Renal pelvis (tissue), 4 donors: ENCODE measurements around the gene BPIFB6. TPM values are rescaled to one million over a fixed set of nuclear protein-coding genes. Genes with fewer than 3 reads are reported as not detected.
"Not testable (repeated sequence)": the region's sequence is repeated elsewhere in the genome, so short reads cannot be mapped to it uniquely, and the experiment has no call there.

Source experiments
- DNase-seq: peaks from one replicate; pipeline ENCODE4 v3.0.0-alpha.2; 2013
- polyA plus RNA-seq, 3 donors: library from polyadenylated mRNA; unstranded; fragments of 120-200 nt; gene quantifications; one replicate each; pipeline ENCODE4 v1.2.1, GENCODE V29; 2013; ENCODE audit not compliant: insufficient read length in 3 of 3

The BPIFB6 gene
- polyA plus RNA-seq, 3 donors, result not detected

- no peak for DNase-seq
Measured at GRCh38 chr20:33027769-33028751, 3.4 kb upstream of the BPIFB6 start.

GRCh38 chr20:33028875-33029274 is 2.6 kb upstream of the BPIFB6 start:
- no peak for DNase-seq

- DNase-seq, result no peak
Measured at GRCh38 chr20:33030076-33030475, 1.4 kb upstream of the BPIFB6 start.

- DNase-seq, result no peak
Measured at GRCh38 chr20:33030569-33030968, 879 bp upstream of the BPIFB6 start.

- no peak for DNase-seq
Measured at GRCh38 chr20:33032555-33032954, 1.1 kb downstream of the BPIFB6 start.

- DNase-seq, result no peak
Measured at GRCh38 chr20:33033381-33033780, 1.9 kb downstream of the BPIFB6 start.

- DNase-seq, result no peak
Measured at GRCh38 chr20:33034115-33034514, 2.7 kb downstream of the BPIFB6 start.

GRCh38 chr20:33034901-33035492 is 3.5 kb downstream of the BPIFB6 start:
- no peak for DNase-seq

- DNase-seq, result no peak
Measured at GRCh38 chr20:33037456-33037855, 6.0 kb downstream of the BPIFB6 start.

GRCh38 chr20:33038243-33038642 is 6.8 kb downstream of the BPIFB6 start:
- no peak for DNase-seq

DNA sequence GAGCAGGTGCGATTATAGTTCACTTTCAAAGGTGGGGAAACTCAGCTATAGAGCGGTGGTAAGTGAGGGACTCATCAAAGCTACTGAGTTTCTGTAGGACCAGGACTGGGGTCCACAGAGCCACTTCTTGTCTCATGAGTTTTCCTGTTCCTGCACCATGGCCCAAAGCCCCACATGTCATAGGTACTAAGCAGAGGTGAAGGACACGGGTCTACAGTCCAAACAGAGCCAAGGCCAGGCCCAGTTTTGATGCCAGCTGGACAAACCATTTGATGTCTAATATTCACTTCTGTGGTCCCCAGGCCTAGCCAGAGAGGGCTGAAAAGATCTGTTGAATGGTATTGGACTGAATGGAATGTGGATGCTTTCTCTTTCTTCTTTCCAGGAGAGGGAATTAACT is 11.0 kb downstream of the BPIFB6 start:
- DNase-seq, result no peak

DNA sequence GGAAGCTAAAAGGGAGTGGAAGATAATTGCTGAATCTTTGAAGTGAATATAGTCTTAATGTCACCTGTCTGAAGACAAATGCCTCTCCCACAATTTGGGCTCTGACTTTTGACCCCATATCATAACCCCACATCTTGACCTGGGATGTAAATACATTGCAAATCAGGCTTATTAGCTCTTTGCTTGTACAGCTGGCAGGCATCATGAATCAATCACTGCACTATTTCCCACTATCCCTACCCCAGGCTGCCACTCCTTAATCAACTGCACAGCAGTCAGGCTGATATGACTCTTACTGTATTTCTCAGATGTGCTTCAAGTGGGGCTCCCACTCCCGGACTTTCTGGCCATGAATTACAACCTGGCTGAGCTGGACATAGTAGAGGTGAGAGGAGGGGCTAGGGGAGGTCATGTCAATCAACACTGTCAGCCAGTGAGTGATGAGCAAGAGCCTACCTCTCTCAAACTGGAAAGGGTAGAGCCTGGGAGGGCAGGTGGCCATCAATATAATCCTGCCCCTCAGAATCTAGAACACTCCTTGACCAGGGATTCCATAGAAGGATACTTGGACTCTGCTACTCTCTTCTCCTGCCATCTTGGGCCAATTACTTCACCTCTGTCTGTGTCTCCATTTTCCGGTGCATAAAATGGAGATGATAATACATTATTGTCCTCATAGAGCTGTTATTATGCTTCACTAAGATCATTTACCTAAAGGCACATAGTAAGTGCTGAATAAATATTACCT is 11.7 kb downstream of the BPIFB6 start:
- no peak for DNase-seq

- no peak for DNase-seq
Measured at GRCh38 chr20:33043731-33044181, 12.3 kb downstream of the BPIFB6 start.

- DNase-seq, result not testable (repeated sequence)
Measured at GRCh38 chr20:33045129-33045721, 13.8 kb downstream of the BPIFB6 start.

DNA sequence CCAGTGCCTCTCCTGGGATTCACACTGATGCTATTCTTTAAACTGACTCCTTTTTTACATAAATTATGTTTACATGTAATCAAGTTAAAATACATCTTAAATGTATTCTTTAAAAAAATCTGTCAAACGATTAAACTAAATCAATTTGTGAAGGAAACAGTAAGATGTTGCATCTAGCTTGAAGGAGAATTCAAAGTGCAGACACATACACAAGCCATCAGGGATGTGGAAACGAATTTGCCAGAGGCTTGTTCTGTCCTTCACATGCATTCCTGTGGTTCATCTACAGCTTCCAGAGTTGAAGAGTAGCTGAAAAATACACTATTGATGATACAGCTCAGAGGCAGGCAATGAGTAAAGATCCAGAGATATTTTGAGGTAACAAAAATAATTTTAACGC is 15.0 kb downstream of the BPIFB6 start:
- no peak for DNase-seq

GRCh38 chr20:33051333-33051732 is 19.9 kb downstream of the BPIFB6 start:
- no peak for DNase-seq

DNA sequence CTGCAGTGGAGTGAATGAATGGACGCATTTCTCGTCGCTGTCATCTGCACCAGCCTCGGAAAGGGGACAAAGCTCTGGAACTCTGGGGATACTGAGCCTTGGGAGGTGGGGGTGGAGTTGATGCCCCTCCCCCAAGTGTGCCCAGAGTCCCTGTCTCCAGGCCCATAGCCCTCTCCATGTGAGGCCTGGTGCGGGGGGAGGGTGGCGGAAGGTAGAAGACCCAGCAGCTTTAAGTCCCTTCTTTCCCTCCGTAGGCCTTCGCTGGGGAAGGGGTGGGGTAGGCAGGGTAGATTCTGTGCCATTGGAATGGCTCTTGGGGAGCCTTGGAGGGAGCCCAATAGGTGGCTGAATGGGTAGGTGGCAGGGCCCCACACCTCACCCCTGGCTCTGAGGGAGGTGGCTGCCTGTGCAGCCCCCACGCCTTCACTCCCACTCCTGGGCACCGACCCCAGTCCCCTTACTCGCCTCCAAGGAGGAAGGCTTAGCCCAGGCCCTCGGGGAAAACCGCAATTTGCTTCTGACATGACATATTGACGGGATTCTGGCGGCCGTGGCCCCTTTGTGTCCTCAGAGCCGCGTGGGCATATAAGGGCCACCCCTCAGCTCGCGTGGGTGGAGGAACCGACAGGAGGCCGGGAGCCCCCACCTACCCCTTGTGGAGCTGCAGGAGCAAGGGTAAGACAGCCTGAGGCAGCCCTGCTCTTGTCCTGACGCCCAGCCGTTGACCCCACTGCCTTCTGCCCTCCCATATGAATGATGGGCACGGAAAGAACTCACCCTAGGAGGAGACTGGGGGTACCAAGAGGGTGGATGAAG is 22.1 kb downstream of the BPIFB6 start, which contains the start of gene BPIFB3:
TSS of gene BPIFB3 (plus strand) at position 613 of the 816 bp plus-strand sequence. CDS start 1,533 bp downstream, outside the sequence.
- no peak for DNase-seq

GRCh38 chr20:33054381-33054780 is 22.9 kb downstream of the BPIFB6 start:
- DNase-seq, result no peak

- no peak for DNase-seq
Measured at GRCh38 chr20:33054791-33055190, 23.3 kb downstream of the BPIFB6 start.

- DNase-seq, result no peak
Measured at GRCh38 chr20:33059136-33059535, 27.7 kb downstream of the BPIFB6 start.
